ENCODE data around the gene SYNCRIP. TPM values are rescaled to one million over a fixed set of nuclear protein-coding genes. Genes with fewer than 3 reads are reported as not detected.
"Not testable (repeated sequence)": the region's sequence is repeated elsewhere in the genome, so short reads cannot be mapped to it uniquely, and the experiment has no call there.

SYNCRIP gene
- total RNA-seq, 1 donor from 2014 or later: 78.7 TPM

DNA sequence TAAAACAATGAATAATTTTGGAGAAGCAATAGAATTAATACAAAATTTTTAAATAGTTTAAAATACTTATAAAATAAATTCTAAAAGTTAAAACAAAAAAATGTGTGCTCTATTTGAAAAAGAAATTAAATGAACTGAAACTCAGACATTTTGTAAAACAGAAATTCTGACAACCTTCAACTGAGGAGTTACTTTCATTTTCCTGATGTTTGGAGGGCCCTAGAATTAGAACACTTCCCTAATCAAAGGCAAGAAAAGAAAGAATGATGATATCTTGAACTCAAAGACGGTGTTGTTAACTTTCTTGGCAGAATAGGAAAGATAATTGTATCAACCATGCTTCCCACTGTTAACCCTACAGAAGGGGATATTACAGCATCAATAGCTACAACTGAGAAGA lies 77.0 kb downstream of the SYNCRIP start:
- no peak overlapping the region for H3K27ac ChIP-seq
- ATAC-seq (no peak), DNase-seq (no peak)
- peaks cover 38% of the 10 kb centered on the region for H3K36me3 ChIP-seq
- no peaks in the 10 kb centered on the region for H3K9me3 ChIP-seq
- no peak overlapping the region for H3K4me3 ChIP-seq
- intact Hi-C loops (cut with DNase I): no loop called here
- TF ChIP-seq, protein P1, sequence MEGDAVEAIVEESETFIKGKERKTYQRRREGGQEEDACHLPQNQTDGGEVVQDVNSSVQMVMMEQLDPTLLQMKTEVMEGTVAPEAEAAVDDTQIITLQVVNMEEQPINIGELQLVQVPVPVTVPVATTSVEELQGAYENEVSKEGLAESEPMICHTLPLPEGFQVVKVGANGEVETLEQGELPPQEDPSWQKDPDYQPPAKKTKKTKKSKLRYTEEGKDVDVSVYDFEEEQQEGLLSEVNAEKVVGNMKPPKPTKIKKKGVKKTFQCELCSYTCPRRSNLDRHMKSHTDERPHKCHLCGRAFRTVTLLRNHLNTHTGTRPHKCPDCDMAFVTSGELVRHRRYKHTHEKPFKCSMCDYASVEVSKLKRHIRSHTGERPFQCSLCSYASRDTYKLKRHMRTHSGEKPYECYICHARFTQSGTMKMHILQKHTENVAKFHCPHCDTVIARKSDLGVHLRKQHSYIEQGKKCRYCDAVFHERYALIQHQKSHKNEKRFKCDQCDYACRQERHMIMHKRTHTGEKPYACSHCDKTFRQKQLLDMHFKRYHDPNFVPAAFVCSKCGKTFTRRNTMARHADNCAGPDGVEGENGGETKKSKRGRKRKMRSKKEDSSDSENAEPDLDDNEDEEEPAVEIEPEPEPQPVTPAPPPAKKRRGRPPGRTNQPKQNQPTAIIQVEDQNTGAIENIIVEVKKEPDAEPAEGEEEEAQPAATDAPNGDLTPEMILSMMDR (IDR thresholded peaks at IDR 0.05): no peak
- H3K27me3 ChIP-seq (ENCODE audit: low read depth): no peaks in the 10 kb centered on the region
- no peaks in the 10 kb centered on the region for H3K4me1 ChIP-seq

DNA sequence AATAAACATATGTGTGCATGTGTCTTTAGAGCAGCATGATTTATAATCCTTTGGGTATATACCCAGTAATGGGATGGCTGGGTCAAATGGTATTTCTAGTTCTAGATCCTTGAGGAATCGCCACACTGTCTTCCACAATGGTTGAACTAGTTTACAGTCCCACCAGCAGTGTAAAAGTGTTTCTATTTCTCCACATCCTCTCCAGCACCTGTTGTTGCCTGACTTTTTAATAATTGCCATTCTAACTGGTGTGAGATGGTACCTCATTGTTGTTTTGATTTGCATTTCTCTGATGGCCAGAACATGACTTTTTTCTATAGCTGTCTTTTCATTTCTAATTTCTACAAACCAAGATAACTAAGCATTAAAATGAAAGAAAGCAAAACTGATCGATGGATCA lies 78.5 kb downstream of the SYNCRIP start:
- H3K27me3 ChIP-seq (ENCODE audit: low read depth); H3K4me1 ChIP-seq; DNase-seq; intact Hi-C loops (cut with DNase I); H3K4me3 ChIP-seq; H3K27ac ChIP-seq; ATAC-seq; H3K9me3 ChIP-seq: not testable (repeated sequence)
- H3K36me3 ChIP-seq: peaks cover 49% of the 10 kb centered on the region

Other genes starting within 250 kb of the SYNCRIP start
- 18.0 TPM for gene NT5E, start 192.8 kb downstream of the SYNCRIP start, total RNA-seq
- 86.7 TPM for gene SNX14, start 49.0 kb downstream of the SYNCRIP start, total RNA-seq